SK-N-SH treated with all-trans-retinoic acid at 6 μM for 48 hours (cell line): ENCODE measurements around the gene RBMS3.

Experiments
- ARNTL ChIP-seq: fragments of 450-650 bp; formaldehyde crosslinking; IDR thresholded peaks from 2 replicates; pipeline ENCODE4 v1.5.0; 2020; ENCODE audit warnings: low read depth, mild to moderate bottlenecking, moderate library complexity, borderline replicate concordance
- CSDC2 ChIP-seq: fragments of 250-450 bp; sonication (Bioruptor Pico); IDR thresholded peaks from 2 replicates; pipeline ENCODE4 v1.5.0; 2020; ENCODE audit warnings: mild to moderate bottlenecking, moderate library complexity
- ESRRG ChIP-seq: fragments of 250-450 bp; sonication (Bioruptor Pico); IDR thresholded peaks from 2 replicates; pipeline ENCODE4 v1.6.1; 2021; ENCODE audit warnings: mild to moderate bottlenecking
- ISL1 ChIP-seq: fragments of 250-450 bp; sonication (Bioruptor Pico); IDR thresholded peaks from 2 replicates; pipeline ENCODE4 v2.1.2; 2022; ENCODE audit warnings: mild to moderate bottlenecking, moderate library complexity
- PPARA ChIP-seq: fragments of 250-450 bp; sonication (Bioruptor Pico); IDR thresholded peaks from 2 replicates; pipeline ENCODE4 v1.5.0; 2020; ENCODE audit warnings: mild to moderate bottlenecking, borderline replicate concordance
- RARB ChIP-seq: fragments of 250-450 bp; sonication (Bioruptor Pico); IDR thresholded peaks from 2 replicates; pipeline ENCODE4 v1.8.0; 2021; ENCODE audit warnings: mild to moderate bottlenecking, moderate library complexity
- TCF4 ChIP-seq: fragments of 250-450 bp; sonication (Bioruptor Pico); IDR thresholded peaks from 2 replicates; pipeline ENCODE4 v1.8.0; 2021; ENCODE audit warnings: mild to moderate bottlenecking, moderate library complexity, borderline replicate concordance
- ZFP3 ChIP-seq: fragments of 250-450 bp; sonication (Bioruptor Pico); IDR thresholded peaks from 2 replicates; pipeline ENCODE4 v1.5.0; 2020; ENCODE audit warnings: mild to moderate bottlenecking, moderate library complexity
- ZFP30 ChIP-seq: fragments of 450-650 bp; formaldehyde crosslinking; IDR thresholded peaks from 2 replicates; pipeline ENCODE4 v1.5.0; 2022; ENCODE audit warnings: mild to moderate bottlenecking, moderate library complexity
- ZNF8 ChIP-seq: fragments of 450-650 bp; formaldehyde crosslinking; IDR thresholded peaks from 2 replicates; pipeline ENCODE4 v1.5.0; 2020; ENCODE audit warnings: mild to moderate bottlenecking, moderate library complexity
- TF ChIP-seq, protein P1 (sequence below): fragments of 250-450 bp; sonication (Bioruptor Pico); IDR thresholded peaks from 2 replicates; pipeline ENCODE4 v1.8.0; 2020; ENCODE audit warnings: mild to moderate bottlenecking, moderate library complexity, borderline replicate concordance
- TF ChIP-seq, protein P2 (sequence below): fragments of 250-450 bp; sonication (Bioruptor Pico); IDR thresholded peaks from 2 replicates; pipeline ENCODE4 v1.5.1; 2021; ENCODE audit warnings: mild to moderate bottlenecking, moderate library complexity
- TF ChIP-seq, protein P3 (sequence below): fragments of 250-450 bp; sonication (Bioruptor Pico); IDR thresholded peaks from 2 replicates; pipeline ENCODE4 v1.5.1; 2020; ENCODE audit warnings: low read depth, mild to moderate bottlenecking, moderate library complexity
- TF ChIP-seq, protein P4 (sequence below): fragments of 250-450 bp; sonication (Bioruptor Pico); IDR thresholded peaks from 2 replicates; pipeline ENCODE4 v1.8.0; 2021; ENCODE audit warnings: low read depth, mild to moderate bottlenecking, moderate library complexity, borderline replicate concordance

DNA sequence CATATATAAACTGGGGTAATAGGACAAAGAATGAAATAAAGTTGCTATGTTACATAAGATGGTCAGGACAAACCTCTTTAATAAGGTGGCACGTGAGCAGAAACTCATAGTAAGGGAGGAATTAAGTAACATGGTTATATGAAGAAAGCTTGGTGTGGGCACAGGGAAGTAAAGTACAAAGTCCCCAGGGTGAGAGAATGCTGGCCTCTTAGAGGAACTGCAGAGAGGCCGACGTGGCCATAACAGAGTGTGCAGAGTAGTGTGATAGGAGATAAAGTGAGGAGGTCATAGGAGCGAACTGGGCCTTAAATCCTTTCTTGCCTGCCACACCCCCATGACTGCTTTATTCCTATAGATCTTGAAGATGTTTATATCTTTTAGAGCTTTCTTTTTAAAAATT, 17.4 kb upstream of the RBMS3 start:
- TF ChIP-seq TCF4 (CRISPR knock-in tag) (no peak), RARB (CRISPR knock-in tag) (no peak), ZNF8 (CRISPR knock-in tag) (no peak), ZFP3 (CRISPR knock-in tag) (no peak), ARNTL (no peak), ZFP30 (CRISPR knock-in tag) (no peak), ISL1 (CRISPR knock-in tag) (no peak), ESRRG (CRISPR knock-in tag) (no peak), CSDC2 (CRISPR knock-in tag) (no peak), PPARA (CRISPR knock-in tag) (no peak)
- TF ChIP-seq, protein P1, sequence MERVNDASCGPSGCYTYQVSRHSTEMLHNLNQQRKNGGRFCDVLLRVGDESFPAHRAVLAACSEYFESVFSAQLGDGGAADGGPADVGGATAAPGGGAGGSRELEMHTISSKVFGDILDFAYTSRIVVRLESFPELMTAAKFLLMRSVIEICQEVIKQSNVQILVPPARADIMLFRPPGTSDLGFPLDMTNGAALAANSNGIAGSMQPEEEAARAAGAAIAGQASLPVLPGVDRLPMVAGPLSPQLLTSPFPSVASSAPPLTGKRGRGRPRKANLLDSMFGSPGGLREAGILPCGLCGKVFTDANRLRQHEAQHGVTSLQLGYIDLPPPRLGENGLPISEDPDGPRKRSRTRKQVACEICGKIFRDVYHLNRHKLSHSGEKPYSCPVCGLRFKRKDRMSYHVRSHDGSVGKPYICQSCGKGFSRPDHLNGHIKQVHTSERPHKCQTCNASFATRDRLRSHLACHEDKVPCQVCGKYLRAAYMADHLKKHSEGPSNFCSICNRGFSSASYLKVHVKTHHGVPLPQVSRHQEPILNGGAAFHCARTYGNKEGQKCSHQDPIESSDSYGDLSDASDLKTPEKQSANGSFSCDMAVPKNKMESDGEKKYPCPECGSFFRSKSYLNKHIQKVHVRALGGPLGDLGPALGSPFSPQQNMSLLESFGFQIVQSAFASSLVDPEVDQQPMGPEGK (CRISPR knock-in tag), result no peak
- TF ChIP-seq, protein P2, sequence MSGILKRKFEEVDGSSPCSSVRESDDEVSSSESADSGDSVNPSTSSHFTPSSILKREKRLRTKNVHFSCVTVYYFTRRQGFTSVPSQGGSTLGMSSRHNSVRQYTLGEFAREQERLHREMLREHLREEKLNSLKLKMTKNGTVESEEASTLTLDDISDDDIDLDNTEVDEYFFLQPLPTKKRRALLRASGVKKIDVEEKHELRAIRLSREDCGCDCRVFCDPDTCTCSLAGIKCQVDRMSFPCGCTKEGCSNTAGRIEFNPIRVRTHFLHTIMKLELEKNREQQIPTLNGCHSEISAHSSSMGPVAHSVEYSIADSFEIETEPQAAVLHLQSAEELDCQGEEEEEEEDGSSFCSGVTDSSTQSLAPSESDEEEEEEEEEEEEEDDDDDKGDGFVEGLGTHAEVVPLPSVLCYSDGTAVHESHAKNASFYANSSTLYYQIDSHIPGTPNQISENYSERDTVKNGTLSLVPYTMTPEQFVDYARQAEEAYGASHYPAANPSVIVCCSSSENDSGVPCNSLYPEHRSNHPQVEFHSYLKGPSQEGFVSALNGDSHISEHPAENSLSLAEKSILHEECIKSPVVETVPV, result no peak
- TF ChIP-seq, protein P3, sequence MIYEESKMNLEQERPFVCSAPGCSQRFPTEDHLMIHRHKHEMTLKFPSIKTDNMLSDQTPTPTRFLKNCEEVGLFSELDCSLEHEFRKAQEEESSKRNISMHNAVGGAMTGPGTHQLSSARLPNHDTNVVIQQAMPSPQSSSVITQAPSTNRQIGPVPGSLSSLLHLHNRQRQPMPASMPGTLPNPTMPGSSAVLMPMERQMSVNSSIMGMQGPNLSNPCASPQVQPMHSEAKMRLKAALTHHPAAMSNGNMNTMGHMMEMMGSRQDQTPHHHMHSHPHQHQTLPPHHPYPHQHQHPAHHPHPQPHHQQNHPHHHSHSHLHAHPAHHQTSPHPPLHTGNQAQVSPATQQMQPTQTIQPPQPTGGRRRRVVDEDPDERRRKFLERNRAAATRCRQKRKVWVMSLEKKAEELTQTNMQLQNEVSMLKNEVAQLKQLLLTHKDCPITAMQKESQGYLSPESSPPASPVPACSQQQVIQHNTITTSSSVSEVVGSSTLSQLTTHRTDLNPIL (CRISPR knock-in tag), result no peak
- TF ChIP-seq, protein P4, sequence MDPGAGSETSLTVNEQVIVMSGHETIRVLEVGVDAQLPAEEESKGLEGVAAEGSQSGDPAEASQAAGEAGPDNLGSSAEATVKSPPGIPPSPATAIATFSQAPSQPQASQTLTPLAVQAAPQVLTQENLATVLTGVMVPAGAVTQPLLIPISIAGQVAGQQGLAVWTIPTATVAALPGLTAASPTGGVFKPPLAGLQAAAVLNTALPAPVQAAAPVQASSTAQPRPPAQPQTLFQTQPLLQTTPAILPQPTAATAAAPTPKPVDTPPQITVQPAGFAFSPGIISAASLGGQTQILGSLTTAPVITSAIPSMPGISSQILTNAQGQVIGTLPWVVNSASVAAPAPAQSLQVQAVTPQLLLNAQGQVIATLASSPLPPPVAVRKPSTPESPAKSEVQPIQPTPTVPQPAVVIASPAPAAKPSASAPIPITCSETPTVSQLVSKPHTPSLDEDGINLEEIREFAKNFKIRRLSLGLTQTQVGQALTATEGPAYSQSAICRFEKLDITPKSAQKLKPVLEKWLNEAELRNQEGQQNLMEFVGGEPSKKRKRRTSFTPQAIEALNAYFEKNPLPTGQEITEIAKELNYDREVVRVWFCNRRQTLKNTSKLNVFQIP, result no peak
